ENCODE measurements around the gene ANKRD23. TPM values are rescaled to one million over a fixed set of nuclear protein-coding genes. Genes with fewer than 3 reads are reported as not detected.

Gene ANKRD23
- total RNA-seq, 1 donor from 2014 or later, result 0.98 TPM

- Histone ChIP-seq H3K4me3 (no peak overlapping the region), H3K27ac (no peak overlapping the region), H3K9me3 (no peaks in the 10 kb centered on the region), H3K36me3 (no peaks in the 10 kb centered on the region), H3K27me3 (no peaks in the 10 kb centered on the region), H3K4me1 (peaks cover 15% of the 10 kb centered on the region)
- intact Hi-C loops (cut with DNase I), result no loop called here
- TF ChIP-seq POLR2A (IDR thresholded peaks at IDR 0.05) (no peak), POLR2AphosphoS5 (IDR thresholded peaks at IDR 0.05; ENCODE audit: insufficient read depth in 1 of 2, low read depth in 1 of 2) (no peak)
- TF ChIP-seq, protein P1, sequence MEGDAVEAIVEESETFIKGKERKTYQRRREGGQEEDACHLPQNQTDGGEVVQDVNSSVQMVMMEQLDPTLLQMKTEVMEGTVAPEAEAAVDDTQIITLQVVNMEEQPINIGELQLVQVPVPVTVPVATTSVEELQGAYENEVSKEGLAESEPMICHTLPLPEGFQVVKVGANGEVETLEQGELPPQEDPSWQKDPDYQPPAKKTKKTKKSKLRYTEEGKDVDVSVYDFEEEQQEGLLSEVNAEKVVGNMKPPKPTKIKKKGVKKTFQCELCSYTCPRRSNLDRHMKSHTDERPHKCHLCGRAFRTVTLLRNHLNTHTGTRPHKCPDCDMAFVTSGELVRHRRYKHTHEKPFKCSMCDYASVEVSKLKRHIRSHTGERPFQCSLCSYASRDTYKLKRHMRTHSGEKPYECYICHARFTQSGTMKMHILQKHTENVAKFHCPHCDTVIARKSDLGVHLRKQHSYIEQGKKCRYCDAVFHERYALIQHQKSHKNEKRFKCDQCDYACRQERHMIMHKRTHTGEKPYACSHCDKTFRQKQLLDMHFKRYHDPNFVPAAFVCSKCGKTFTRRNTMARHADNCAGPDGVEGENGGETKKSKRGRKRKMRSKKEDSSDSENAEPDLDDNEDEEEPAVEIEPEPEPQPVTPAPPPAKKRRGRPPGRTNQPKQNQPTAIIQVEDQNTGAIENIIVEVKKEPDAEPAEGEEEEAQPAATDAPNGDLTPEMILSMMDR (IDR thresholded peaks at IDR 0.05), result no peak
- DNase-seq (ENCODE audit: extremely low spot score in 2 of 2), result no peak
Observed at GRCh38 chr2:96841701-96842495, 1.9 kb downstream of the ANKRD23 start.

- intact Hi-C loops (cut with DNase I), result no loop called here
- Histone ChIP-seq H3K9me3 (no peaks in the 10 kb centered on the region), H3K4me3 (no peak overlapping the region), H3K27me3 (no peaks in the 10 kb centered on the region), H3K4me1 (peaks cover 15% of the 10 kb centered on the region), H3K27ac (no peak overlapping the region), H3K36me3 (no peaks in the 10 kb centered on the region)
- TF ChIP-seq POLR2A (IDR thresholded peaks at IDR 0.05) (no peak), POLR2AphosphoS5 (IDR thresholded peaks at IDR 0.05; ENCODE audit: insufficient read depth in 1 of 2, low read depth in 1 of 2) (no peak)
- TF ChIP-seq, protein P1 (IDR thresholded peaks at IDR 0.05), result no peak
- DNase-seq (ENCODE audit: extremely low spot score in 2 of 2), result no peak
Observed at GRCh38 chr2:96839875-96840850, 3.7 kb downstream of the ANKRD23 start.

DNA sequence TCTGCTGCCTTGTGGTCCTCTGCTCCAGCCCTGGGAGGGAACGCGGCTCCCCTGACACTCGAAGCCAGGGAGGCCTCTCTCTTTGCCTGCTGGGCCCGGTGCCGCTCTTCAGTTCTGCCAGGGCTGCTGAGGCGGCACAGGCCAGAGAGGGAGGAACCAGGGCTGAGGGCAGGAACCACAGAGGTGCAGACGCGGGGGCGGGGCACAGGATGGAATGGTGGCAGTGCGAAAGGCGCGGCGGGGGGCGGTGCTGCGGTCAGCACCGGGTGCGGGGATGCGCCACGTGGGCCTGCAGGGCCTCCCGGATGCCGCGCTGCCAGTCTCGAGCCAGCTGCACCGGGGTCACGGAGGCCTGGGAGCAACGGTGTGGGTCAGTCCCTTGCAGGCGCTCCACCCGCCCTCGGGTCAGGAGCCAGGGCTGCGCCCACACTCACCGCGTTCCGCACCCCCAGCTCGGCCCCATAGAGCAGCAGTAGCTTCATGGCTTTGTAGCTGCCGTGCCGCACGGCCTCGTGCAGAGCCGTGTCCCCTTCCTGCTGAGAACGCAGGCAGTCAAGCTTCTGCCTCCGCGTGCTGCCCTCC, 4.4 kb downstream of the ANKRD23 start:
- TF ChIP-seq POLR2A (IDR thresholded peaks at IDR 0.05), result no peak
- TF ChIP-seq, protein P1 (IDR thresholded peaks at IDR 0.05), result no peak
- TF ChIP-seq POLR2AphosphoS5 (IDR thresholded peaks at IDR 0.05; ENCODE audit: insufficient read depth in 1 of 2, low read depth in 1 of 2), result peak in 1 of 2 donors; percentile 28
- H3K27me3 ChIP-seq, result no peaks in the 10 kb centered on the region
- H3K36me3 ChIP-seq, result peaks cover 0 to 4% of the 10 kb centered on the region in 2 donors
- peaks cover 15% of the 10 kb centered on the region for H3K4me1 ChIP-seq
- DNase-seq (ENCODE audit: extremely low spot score in 2 of 2), result no peak
- no peaks in the 10 kb centered on the region for H3K9me3 ChIP-seq
- intact Hi-C loops (cut with DNase I), result no loop called here
- H3K27ac ChIP-seq, result no peak overlapping the region
- peak overlapping the region in 1 of 2 donors; percentile 12 for H3K4me3 ChIP-seq

GRCh38 chr2:96838345-96839292, 5.2 kb downstream of the ANKRD23 start:
- TF ChIP-seq POLR2A (IDR thresholded peaks at IDR 0.05), result no peak
- TF ChIP-seq, protein P1 (IDR thresholded peaks at IDR 0.05), result no peak
- no peak for TF ChIP-seq POLR2AphosphoS5 (IDR thresholded peaks at IDR 0.05; ENCODE audit: insufficient read depth in 1 of 2, low read depth in 1 of 2)
- Histone ChIP-seq H3K27me3 (no peaks in the 10 kb centered on the region), H3K4me1 (peaks cover 15% of the 10 kb centered on the region), H3K27ac (no peak overlapping the region), H3K36me3 (peaks cover 0 to 4% of the 10 kb centered on the region in 2 donors), H3K9me3 (no peaks in the 10 kb centered on the region), H3K4me3 (no peak overlapping the region)
- DNase-seq (ENCODE audit: extremely low spot score in 2 of 2), result no peak
- intact Hi-C loops (cut with DNase I), result no loop called here

All from vagina (tissue), 2 donors.